Astrocyte of the cerebellum (primary cell): ENCODE results near the gene SLC7A11.

ENCODE experiments used
- DNase-seq: peaks from one replicate; pipeline ENCODE4 v3.0.0-alpha.2; 2011; ENCODE audit warnings: low read depth
- H3K4me3 ChIP-seq: 2 replicates; pipeline ENCODE4 v1.5.1; 2011; ENCODE audit warnings: mild to moderate bottlenecking, low read depth, low read length, moderate library complexity
- in situ Hi-C: cut with HindIII; loops from 2 replicates; pipeline ENCODE4 v1.10.0; 2017; ENCODE audit warnings: low sequenced_read_pairs
- TF ChIP-seq, protein P1 (sequence below): IDR thresholded peaks from 2 replicates; pipeline ENCODE4 v1.5.1; 2012; ENCODE audit warnings: low read length, low read depth, moderate library complexity, mild to moderate bottlenecking; ENCODE audit errors: missing control alignments

Gene SLC7A11

DNA sequence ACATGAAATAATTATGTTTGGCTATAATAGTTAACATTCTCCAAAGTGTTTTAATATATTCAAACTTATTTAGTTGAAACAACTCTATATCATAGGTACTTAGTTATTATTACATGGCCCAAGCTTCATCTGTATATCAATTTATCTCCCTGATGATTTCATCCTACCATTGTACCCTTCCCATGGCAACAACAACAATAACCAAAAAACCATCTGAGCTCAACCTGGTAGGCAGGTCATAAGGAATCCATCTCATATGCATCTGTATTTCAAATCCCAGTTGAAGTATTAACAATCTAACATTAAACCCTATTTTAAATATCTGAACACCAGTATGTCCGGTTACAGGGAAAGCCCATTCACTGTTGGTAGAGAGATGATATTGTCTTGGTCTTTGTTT lies 33.1 kb upstream of the SLC7A11 start:
- TF ChIP-seq, protein P1, sequence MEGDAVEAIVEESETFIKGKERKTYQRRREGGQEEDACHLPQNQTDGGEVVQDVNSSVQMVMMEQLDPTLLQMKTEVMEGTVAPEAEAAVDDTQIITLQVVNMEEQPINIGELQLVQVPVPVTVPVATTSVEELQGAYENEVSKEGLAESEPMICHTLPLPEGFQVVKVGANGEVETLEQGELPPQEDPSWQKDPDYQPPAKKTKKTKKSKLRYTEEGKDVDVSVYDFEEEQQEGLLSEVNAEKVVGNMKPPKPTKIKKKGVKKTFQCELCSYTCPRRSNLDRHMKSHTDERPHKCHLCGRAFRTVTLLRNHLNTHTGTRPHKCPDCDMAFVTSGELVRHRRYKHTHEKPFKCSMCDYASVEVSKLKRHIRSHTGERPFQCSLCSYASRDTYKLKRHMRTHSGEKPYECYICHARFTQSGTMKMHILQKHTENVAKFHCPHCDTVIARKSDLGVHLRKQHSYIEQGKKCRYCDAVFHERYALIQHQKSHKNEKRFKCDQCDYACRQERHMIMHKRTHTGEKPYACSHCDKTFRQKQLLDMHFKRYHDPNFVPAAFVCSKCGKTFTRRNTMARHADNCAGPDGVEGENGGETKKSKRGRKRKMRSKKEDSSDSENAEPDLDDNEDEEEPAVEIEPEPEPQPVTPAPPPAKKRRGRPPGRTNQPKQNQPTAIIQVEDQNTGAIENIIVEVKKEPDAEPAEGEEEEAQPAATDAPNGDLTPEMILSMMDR = no peak
- no peak for DNase-seq
- in situ Hi-C loops = no loop called here
- H3K4me3 ChIP-seq = no peak overlapping the region

DNA sequence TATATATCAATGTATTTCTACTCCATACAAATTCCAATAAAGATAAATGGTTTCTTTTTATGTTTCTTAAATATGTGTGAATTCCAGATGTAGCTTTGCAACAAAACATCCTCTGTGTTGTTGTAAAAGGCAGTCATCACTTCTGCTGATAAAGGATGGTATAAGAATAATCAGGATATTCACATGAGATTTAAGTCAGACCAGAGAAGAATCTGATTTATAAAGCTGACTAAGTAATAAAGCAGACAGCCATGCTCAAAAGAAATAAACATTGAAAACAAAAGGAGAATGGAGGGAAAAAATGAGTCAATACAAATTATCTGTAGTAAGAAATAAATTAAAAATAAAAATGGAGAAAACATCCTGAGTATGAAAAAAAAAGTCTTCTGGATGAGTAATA lies 27.0 kb upstream of the SLC7A11 start:
- in situ Hi-C loops = no loop called here
- no peak for DNase-seq

DNA sequence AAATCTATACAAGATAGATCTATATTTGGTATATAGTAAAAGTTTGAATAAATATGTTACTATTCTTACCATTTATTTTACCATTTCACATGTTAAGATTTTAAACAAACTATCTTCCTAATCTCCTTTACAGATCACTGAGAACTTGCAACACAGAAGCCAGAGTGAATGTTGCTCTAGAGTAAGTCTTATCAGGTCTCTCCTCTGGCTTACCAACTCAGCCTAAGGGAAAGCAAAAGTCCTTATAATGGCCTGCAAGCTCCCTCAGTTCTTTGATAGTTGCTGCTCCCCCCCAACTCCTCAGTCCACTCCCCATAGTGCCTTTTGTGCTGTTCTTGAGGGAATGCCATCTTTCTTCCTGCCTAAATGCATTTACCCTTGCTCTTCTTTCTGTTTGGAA lies 25.7 kb upstream of the SLC7A11 start:
- TF ChIP-seq, protein P1 = no peak
- DNase-seq = no peak
- in situ Hi-C loops = no loop called here
- H3K4me3 ChIP-seq = no peak overlapping the region

More for the DNA sequence above, 27.0 kb upstream of the SLC7A11 start:
- H3K4me3 ChIP-seq = no peak overlapping the region
- TF ChIP-seq, protein P1 = no peak

DNA sequence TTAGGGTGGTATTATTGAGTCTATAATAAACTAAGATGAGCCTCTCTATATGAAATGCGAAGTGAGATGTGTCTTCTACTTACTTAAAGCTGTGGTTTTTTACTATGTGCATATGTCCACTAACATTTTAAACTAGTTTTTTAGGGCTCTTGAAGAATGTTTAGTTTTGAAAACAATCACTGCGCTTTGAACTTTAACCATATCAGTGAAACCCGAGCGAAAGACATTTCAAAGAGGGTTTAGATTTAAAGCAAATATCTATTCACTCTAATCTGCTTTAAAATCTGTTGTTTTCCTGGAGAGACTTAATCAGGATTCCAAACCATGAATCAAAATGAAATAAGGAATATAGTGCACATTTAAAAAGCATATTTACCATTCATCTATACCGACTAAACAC lies 24.8 kb upstream of the SLC7A11 start:
- in situ Hi-C loops = no loop called here
- TF ChIP-seq, protein P1 = no peak
- no peak for DNase-seq
- no peak overlapping the region for H3K4me3 ChIP-seq

DNA sequence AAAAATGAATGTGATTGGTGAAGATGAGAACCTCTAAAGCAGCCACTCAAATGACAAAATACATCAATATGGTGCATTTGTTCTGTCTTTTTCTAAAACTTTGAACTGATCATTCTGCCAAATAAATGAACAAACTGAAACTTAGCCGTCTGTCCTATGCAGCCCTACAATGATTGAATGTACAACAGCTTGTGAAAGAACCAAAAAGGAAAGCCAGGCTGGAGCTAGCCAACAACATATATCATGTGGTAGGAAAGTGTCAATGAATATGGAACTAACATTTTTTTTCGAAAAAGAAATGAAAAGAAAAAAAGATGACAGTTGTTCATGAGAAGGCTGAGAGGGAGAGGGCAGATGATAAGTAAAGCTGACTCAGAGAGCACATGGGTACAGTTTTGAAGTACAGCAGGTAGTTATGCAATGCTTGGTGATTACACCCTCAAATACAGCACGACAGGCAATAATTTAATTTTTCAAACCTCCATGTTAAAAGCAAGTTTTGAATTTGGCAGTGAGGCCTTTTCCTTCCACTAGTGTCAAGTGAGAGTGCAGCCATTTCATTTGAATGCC lies 21.2 kb upstream of the SLC7A11 start:
- TF ChIP-seq, protein P1 = no peak
- DNase-seq = no peak
- in situ Hi-C loops = no loop called here
- no peak overlapping the region for H3K4me3 ChIP-seq

DNA sequence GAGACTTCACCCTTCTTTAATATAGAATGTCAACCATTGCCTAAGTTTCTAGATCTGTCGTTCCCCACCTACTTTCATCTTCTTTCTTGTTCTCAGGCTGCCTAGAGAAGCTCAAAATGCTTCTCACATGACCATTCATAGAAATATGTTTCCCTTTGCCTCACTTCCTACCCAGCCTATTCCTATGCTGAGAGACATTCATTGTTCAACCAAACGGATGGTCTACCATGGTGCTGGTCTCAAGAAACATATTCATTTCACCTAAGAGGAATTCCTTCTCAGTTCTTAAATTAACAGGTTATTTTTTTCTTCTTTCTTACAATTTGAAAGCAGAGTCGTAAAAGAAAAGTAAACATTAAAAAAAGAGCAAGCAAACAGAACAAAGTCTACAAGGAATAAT lies 20.3 kb upstream of the SLC7A11 start:
- in situ Hi-C loops = no loop called here
- TF ChIP-seq, protein P1 = no peak
- no peak overlapping the region for H3K4me3 ChIP-seq

More for the DNA sequence above, 20.3 kb upstream of the SLC7A11 start:
- no peak for DNase-seq
